Glutamatergic neuron (in vitro differentiated cells): ENCODE data around the gene LUZP4. TPM values are rescaled to one million over a fixed set of nuclear protein-coding genes. Genes with fewer than 3 reads are reported as not detected.
"Not testable (repeated sequence)": the region's sequence is repeated elsewhere in the genome, so short reads cannot be mapped to it uniquely, and the experiment has no call there.

ENCODE experiments used
- DNase-seq: peaks from one replicate; pipeline ENCODE4 v3.0.0; 2022
- H3K27ac Mint-ChIP-seq: one replicate; pipeline ENCODE4 v1.8.0; 2020; ENCODE audit warnings: mild to moderate bottlenecking, mixed read lengths, inconsistent platforms; ENCODE audit not compliant: unreplicated experiment
- H3K27me3 Mint-ChIP-seq: one replicate; pipeline ENCODE4 v1.8.0; 2020; ENCODE audit warnings: mild to moderate bottlenecking, moderate library complexity, mixed read lengths, inconsistent platforms; ENCODE audit not compliant: unreplicated experiment
- H3K36me3 Mint-ChIP-seq: one replicate; pipeline ENCODE4 v1.8.0; 2020; ENCODE audit warnings: mild to moderate bottlenecking, mixed read lengths, inconsistent platforms; ENCODE audit not compliant: unreplicated experiment
- H3K4me1 Mint-ChIP-seq: one replicate; pipeline ENCODE4 v1.8.0; 2020; ENCODE audit warnings: mild to moderate bottlenecking, low read depth, mixed read lengths, inconsistent platforms; ENCODE audit not compliant: unreplicated experiment
- H3K4me3 Mint-ChIP-seq: one replicate; pipeline ENCODE4 v1.8.0; 2020; ENCODE audit warnings: mild to moderate bottlenecking, mixed read lengths, inconsistent platforms; ENCODE audit not compliant: unreplicated experiment
- H3K9me3 Mint-ChIP-seq: one replicate; pipeline ENCODE4 v1.8.0; 2020; ENCODE audit warnings: mild to moderate bottlenecking, moderate library complexity, mixed read lengths, inconsistent platforms; ENCODE audit not compliant: unreplicated experiment
- CTCF ChIP-seq: fragments of 200-600 bp; sonication (generic); IDR thresholded peaks from one replicate; pipeline ENCODE4 v1.5.0; 2021; ENCODE audit not compliant: partially characterized antibody, unreplicated experiment
- total RNA-seq: library from RNA; stranded (reverse); fragmentation: NEBNext Ultra II Directional; extraction: Animal tissue kit (Norgen Biotek cat#: 25700); gene quantifications from one replicate; pipeline ENCODE4 v1.2.1, GENCODE V29; 2021; ENCODE audit not compliant: unreplicated experiment

Gene LUZP4
- total RNA-seq, 1 donor from 2014 or later: not detected

- H3K27ac Mint-ChIP-seq: peak overlapping the region; percentile 59
- H3K9me3 Mint-ChIP-seq: no peaks in the 10 kb centered on the region
- H3K4me3 Mint-ChIP-seq: no peak overlapping the region
Observed at GRCh38 chrX:115311601-115312001, 22.1 kb downstream of the LUZP4 start.

GRCh38 chrX:115318139-115318538, 28.6 kb downstream of the LUZP4 start:
- Mint-ChIP-seq H3K27me3 (no peaks in the 10 kb centered on the region), H3K36me3 (no peaks in the 10 kb centered on the region), H3K4me3 (no peak overlapping the region), H3K9me3 (no peaks in the 10 kb centered on the region), H3K4me1 (no peaks in the 10 kb centered on the region), H3K27ac (no peak overlapping the region)
- DNase-seq: no peak
- TF ChIP-seq CTCF: no peak

More at GRCh38 chrX:115311601-115312001, 22.1 kb downstream of the LUZP4 start:
- no peaks in the 10 kb centered on the region for H3K36me3 Mint-ChIP-seq
- TF ChIP-seq CTCF: no peak
- no peaks in the 10 kb centered on the region for H3K27me3 Mint-ChIP-seq
- peak; percentile 73 for DNase-seq
- H3K4me1 Mint-ChIP-seq: no peaks in the 10 kb centered on the region

GRCh38 chrX:115322375-115322774, 32.9 kb downstream of the LUZP4 start:
- H3K27ac Mint-ChIP-seq: no peak overlapping the region
- H3K9me3 Mint-ChIP-seq: no peaks in the 10 kb centered on the region
- no peaks in the 10 kb centered on the region for H3K36me3 Mint-ChIP-seq
- no peak for TF ChIP-seq CTCF
- no peaks in the 10 kb centered on the region for H3K4me1 Mint-ChIP-seq
- H3K4me3 Mint-ChIP-seq: no peak overlapping the region
- no peaks in the 10 kb centered on the region for H3K27me3 Mint-ChIP-seq
- DNase-seq: no peak

GRCh38 chrX:115324194-115324593, 34.7 kb downstream of the LUZP4 start:
- no peak for TF ChIP-seq CTCF
- Mint-ChIP-seq H3K27me3 (no peaks in the 10 kb centered on the region), H3K4me3 (no peak overlapping the region), H3K9me3 (no peaks in the 10 kb centered on the region), H3K36me3 (no peaks in the 10 kb centered on the region), H3K27ac (no peak overlapping the region), H3K4me1 (no peaks in the 10 kb centered on the region)
- DNase-seq: no peak

- H3K27ac Mint-ChIP-seq, H3K9me3 Mint-ChIP-seq, H3K27me3 Mint-ChIP-seq, H3K4me3 Mint-ChIP-seq, H3K36me3 Mint-ChIP-seq, H3K4me1 Mint-ChIP-seq, DNase-seq: not testable (repeated sequence)
Observed at GRCh38 chrX:115329282-115329681, 39.8 kb downstream of the LUZP4 start.
